A673 (cell line): Measurements from ENCODE around the gene MROH2A. TPM values are rescaled to one million over a fixed set of nuclear protein-coding genes. Genes with fewer than 3 reads are reported as not detected.

ENCODE experiments used
- BruUV-seq: library from RNA; stranded (reverse); fragments of 400-500 nt; replicated peaks from 2 replicates; lab custom pipeline; 2021; lab: Mats Ljungman, UMichigan
- CTCF ChIA-PET: fragments of 300-600 bp; sonication (Branson Sonifier 250); formaldehyde crosslinking; loops from one replicate; lab custom pipeline; 2022; ENCODE audit warnings: antibody characterized with exemption; lab: Charles Lee
- POLR2A ChIA-PET: fragments of 300-600 bp; sonication (Branson Sonifier 250); formaldehyde crosslinking; loops from one replicate; lab custom pipeline; 2022; ENCODE audit warnings: antibody characterized with exemption; ENCODE audit not compliant: low non-redundant PET; lab: Charles Lee
- DNase-seq: peaks from one replicate; pipeline ENCODE4 v3.0.0-alpha.2; 2015; ENCODE audit warnings: low spot score
- H3K27ac ChIP-seq: fragments of 200-600 bp; sonication (generic); 2 replicates; pipeline ENCODE4 v1.5.1; 2016; ENCODE audit warnings: mixed run types, low read depth, mild to moderate bottlenecking, mixed read lengths, antibody characterized with exemption, low read length; ENCODE audit not compliant: poor library complexity, severe bottlenecking
- H3K27me3 ChIP-seq: fragments of 200-600 bp; sonication (generic); replicated peaks from 2 replicates; pipeline ENCODE4 v1.6.1; 2017; ENCODE audit warnings: mixed run types, low read depth, mild to moderate bottlenecking, mixed read lengths, antibody characterized with exemption, low read length; ENCODE audit not compliant: insufficient read depth, poor library complexity
- H3K36me3 ChIP-seq: fragments of 200-600 bp; sonication (generic); 2 replicates; pipeline ENCODE4 v1.6.1; 2016; ENCODE audit warnings: mixed run types, mild to moderate bottlenecking, mixed read lengths, antibody characterized with exemption, low read length; ENCODE audit not compliant: insufficient read depth, poor library complexity, severe bottlenecking
- H3K4me1 ChIP-seq: fragments of 200-600 bp; sonication (generic); 2 replicates; pipeline ENCODE4 v1.6.1; 2017; ENCODE audit warnings: mixed run types, mild to moderate bottlenecking, mixed read lengths, antibody characterized with exemption, low read length; ENCODE audit not compliant: insufficient read depth, poor library complexity, severe bottlenecking
- H3K4me3 ChIP-seq: fragments of 200-600 bp; sonication (generic); 2 replicates; pipeline ENCODE4 v1.5.1; 2016; ENCODE audit warnings: low read depth, mixed run types, mild to moderate bottlenecking, mixed read lengths, low read length; ENCODE audit not compliant: poor library complexity, severe bottlenecking
- H3K9me3 ChIP-seq: fragments of 200-600 bp; sonication (generic); 2 replicates; pipeline ENCODE4 v1.6.1; 2016; ENCODE audit warnings: mixed run types, low read depth, mild to moderate bottlenecking, mixed read lengths, antibody characterized with exemption, low read length; ENCODE audit not compliant: poor library complexity, severe bottlenecking
- CTCF ChIP-seq: fragments of 300-800, 200-600 bp; sonication (generic); conservative IDR thresholded peaks from 2 replicates; pipeline ENCODE4 v1.5.1; 2017; ENCODE audit warnings: low read depth, mild to moderate bottlenecking, antibody characterized with exemption, low read length, moderate library complexity, mixed read lengths
- EZH2 ChIP-seq: fragments of 200-600 bp; sonication (generic); IDR thresholded peaks from 2 replicates; pipeline ENCODE4 v1.6.1; 2017; ENCODE audit warnings: borderline replicate concordance, low read depth, mild to moderate bottlenecking, mixed read lengths, antibody characterized with exemption, low read length; ENCODE audit not compliant: poor library complexity, severe bottlenecking
- intact Hi-C: fragments of 100-400 bp; cut with micrococcal nuclease; formaldehyde crosslinking; loops from one replicate; pipeline ENCODE4 v1.10.0; 2022; ENCODE audit not compliant: unreplicated experiment
- total RNA-seq: library from RNA; stranded (reverse); gene quantifications from 2 replicates; pipeline ENCODE4 v1.2.3, GENCODE V29; 2021

MROH2A gene
- total RNA-seq, 1 experiment from 2014 or later, result 1.3 TPM

DNA sequence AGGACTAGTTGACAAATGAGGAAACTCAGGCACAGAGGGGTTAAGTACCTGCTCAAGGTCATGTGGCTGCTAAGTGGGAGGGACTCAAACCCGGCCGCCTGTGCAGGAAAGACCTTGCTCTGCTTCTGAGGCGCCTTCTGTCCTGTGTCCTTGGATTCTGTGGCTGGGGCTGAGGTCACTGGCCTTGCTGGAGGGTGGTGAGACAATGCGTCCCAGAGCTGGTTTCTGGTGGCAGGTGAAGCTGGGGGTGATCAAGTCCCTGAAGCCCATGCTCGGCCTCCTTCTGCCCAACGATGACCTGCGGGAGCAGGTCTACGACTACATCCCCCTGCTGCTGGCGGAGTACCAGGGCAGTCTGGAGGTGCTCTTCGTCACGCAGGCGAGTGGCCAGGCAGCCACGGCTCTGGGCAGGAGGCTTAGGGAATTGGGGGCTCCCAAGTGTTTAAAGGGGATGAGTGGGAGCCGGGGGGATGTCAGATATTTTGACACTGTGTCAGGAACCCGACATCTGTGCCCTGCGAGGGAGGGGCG is 16.1 kb downstream of the MROH2A start:
- no peak for DNase-seq
- no peak overlapping the region for H3K27ac ChIP-seq
- H3K36me3 ChIP-seq, result no peaks in the 10 kb centered on the region
- H3K4me3 ChIP-seq, result no peak overlapping the region
- no peaks in the 10 kb centered on the region for H3K4me1 ChIP-seq
- CTCF ChIA-PET, result no interaction called here
- no peaks in the 10 kb centered on the region for H3K27me3 ChIP-seq
- POLR2A ChIA-PET, result no interaction called here
- intact Hi-C loops, result no loop called here
- H3K9me3 ChIP-seq, result no peaks in the 10 kb centered on the region
- BruUV-seq, result no TSS peak
- TF ChIP-seq EZH2, result no peak
- TF ChIP-seq CTCF, result no peak

DNA sequence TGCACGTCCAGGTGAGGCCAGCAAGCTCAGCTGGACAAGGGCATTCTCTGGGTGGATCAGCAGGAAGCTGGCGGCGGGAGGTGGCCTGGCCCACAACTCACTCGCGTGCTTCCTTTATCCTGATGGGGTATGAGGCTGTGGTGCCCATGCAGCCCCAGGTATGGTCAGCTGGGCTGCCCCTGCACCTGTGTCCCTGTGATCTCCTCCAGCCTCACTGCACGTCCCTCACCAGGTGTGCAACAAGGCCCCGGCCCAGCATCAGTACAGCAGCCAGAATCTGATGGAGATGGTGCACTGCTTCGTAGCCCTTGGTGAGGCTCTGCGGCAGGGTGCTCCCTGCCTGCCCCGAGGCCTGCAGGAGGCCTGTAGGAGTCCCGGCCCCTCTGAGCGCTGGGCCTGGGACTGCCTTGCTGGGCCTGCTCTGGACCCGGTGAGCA is 17.6 kb downstream of the MROH2A start:
- Histone ChIP-seq H3K4me1 (no peaks in the 10 kb centered on the region), H3K27ac (no peak overlapping the region), H3K27me3 (no peaks in the 10 kb centered on the region), H3K9me3 (no peaks in the 10 kb centered on the region), H3K36me3 (no peaks in the 10 kb centered on the region), H3K4me3 (no peak overlapping the region)
- intact Hi-C loops, result no loop called here
- TF ChIP-seq CTCF, result no peak
- no peak for TF ChIP-seq EZH2
- ChIA-PET CTCF (no interaction called here), POLR2A (no interaction called here)
- DNase-seq, result no peak
- no TSS peak for BruUV-seq

DNA sequence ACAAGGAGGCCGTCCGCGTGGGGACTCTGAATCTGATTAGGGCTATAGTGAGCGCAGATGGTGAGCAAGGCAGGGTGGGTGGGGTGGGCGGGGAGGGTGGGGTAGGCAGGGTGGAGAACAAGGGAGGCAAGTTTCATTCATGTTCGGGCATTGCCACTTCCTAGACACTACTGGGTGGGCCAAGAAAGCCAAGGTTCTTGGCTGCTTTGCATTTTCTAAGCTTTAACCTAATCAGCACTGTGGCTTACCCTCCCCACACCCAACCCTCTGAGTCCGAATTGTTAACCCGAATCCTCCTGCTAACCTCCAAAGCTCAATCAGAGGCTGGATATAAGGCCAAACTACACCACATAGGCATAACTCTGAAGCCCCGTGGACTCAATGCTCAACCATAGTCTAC is 18.1 kb downstream of the MROH2A start:
- intact Hi-C loops, result no loop called here
- DNase-seq, result no peak
- Histone ChIP-seq H3K4me3 (no peak overlapping the region), H3K36me3 (no peaks in the 10 kb centered on the region), H3K9me3 (no peaks in the 10 kb centered on the region), H3K27me3 (no peaks in the 10 kb centered on the region), H3K4me1 (no peaks in the 10 kb centered on the region), H3K27ac (no peak overlapping the region)
- CTCF ChIA-PET, result no interaction called here
- TF ChIP-seq EZH2, result no peak
- TF ChIP-seq CTCF, result no peak
- BruUV-seq, result no TSS peak
- POLR2A ChIA-PET, result no interaction called here
